LNCAP (cell line): ENCODE results near the gene LRRC61.

Experiments used
- CTCF ChIP-seq: fragments of 450-650 bp; IDR thresholded peaks from 2 replicates; pipeline ENCODE4 v1.5.1; 2017; ENCODE audit warnings: mild to moderate bottlenecking

Gene LRRC61

GRCh38 chr7:150368884-150369747, 46.0 kb downstream of the LRRC61 start:
- no peak for TF ChIP-seq CTCF

GRCh38 chr7:150369748-150370501, 46.8 kb downstream of the LRRC61 start:
- no peak for TF ChIP-seq CTCF

GRCh38 chr7:150370612-150371071, 47.5 kb downstream of the LRRC61 start:
- TF ChIP-seq CTCF, result no peak

- no peak for TF ChIP-seq CTCF
Measured at GRCh38 chr7:150371131-150371995, 48.2 kb downstream of the LRRC61 start.

- TF ChIP-seq CTCF, result no peak
Measured at GRCh38 chr7:150371996-150372270, 48.8 kb downstream of the LRRC61 start.

- no peak for TF ChIP-seq CTCF
Measured at GRCh38 chr7:150372271-150373048, 49.3 kb downstream of the LRRC61 start.
